ENCODE results near the gene BTBD8. TPM values are rescaled to one million over a fixed set of nuclear protein-coding genes. Genes with fewer than 3 reads are reported as not detected.

The BTBD8 gene
- total RNA-seq, 1 experiment from 2014 or later, result 2.8 TPM

DNA sequence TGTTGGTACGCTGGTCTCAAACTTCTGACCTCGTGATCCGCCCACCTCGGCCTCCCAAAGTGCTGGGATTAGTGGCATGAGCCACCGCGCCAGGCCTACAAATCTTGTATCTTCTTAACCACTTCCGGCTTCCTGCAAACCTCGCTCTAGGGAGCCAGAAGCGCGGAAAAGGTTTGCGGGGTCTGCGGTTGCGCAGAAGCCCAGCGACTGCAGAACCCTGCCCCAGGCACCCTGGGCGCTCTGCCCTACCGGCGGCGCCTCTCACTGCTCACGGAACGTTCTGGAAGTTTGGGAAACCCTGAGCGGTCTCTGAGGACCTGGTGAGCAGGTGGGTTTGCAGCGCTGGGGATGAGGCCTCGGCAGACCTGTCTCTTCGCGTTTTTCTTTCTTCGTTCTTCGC lies 137.6 kb downstream of the BTBD8 start, which contains the start of gene C1orf146:
Gene C1orf146 (plus strand): TSS at position 195 of the 400 bp plus-strand sequence. CDS start 13,506 bp downstream, outside the sequence.
- TF ChIP-seq CEBPB (IDR thresholded peaks at IDR 0.05; ENCODE audit: low read depth), result no peak
- no peak for TF ChIP-seq ZFX (IDR thresholded peaks at IDR 0.05)
- no peak for TF ChIP-seq EZH2phosphoT487 (IDR thresholded peaks at IDR 0.05; ENCODE audit: borderline replicate concordance)
- TF ChIP-seq ELF1 (IDR thresholded peaks at IDR 0.05; ENCODE audit: borderline replicate concordance, low read depth), result no peak
- TF ChIP-seq TCF7L2 (IDR thresholded peaks at IDR 0.05; ENCODE audit: borderline replicate concordance, extremely low read depth, insufficient read depth, insufficient read length), result no peak
- TF ChIP-seq, protein P1, sequence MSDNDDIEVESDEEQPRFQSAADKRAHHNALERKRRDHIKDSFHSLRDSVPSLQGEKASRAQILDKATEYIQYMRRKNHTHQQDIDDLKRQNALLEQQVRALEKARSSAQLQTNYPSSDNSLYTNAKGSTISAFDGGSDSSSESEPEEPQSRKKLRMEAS (IDR thresholded peaks at IDR 0.05), result no peak
- TF ChIP-seq, protein P2, sequence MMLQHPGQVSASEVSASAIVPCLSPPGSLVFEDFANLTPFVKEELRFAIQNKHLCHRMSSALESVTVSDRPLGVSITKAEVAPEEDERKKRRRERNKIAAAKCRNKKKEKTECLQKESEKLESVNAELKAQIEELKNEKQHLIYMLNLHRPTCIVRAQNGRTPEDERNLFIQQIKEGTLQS (IDR thresholded peaks at IDR 0.05), result no peak
- TF ChIP-seq, protein P3, sequence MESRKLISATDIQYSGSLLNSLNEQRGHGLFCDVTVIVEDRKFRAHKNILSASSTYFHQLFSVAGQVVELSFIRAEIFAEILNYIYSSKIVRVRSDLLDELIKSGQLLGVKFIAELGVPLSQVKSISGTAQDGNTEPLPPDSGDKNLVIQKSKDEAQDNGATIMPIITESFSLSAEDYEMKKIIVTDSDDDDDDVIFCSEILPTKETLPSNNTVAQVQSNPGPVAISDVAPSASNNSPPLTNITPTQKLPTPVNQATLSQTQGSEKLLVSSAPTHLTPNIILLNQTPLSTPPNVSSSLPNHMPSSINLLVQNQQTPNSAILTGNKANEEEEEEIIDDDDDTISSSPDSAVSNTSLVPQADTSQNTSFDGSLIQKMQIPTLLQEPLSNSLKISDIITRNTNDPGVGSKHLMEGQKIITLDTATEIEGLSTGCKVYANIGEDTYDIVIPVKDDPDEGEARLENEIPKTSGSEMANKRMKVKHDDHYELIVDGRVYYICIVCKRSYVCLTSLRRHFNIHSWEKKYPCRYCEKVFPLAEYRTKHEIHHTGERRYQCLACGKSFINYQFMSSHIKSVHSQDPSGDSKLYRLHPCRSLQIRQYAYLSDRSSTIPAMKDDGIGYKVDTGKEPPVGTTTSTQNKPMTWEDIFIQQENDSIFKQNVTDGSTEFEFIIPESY (IDR thresholded peaks at IDR 0.05; ENCODE audit: extremely low read depth, insufficient replicate concordance, low read length), result no peak
- no peak for TF ChIP-seq EGR1 (IDR thresholded peaks at IDR 0.05; ENCODE audit: low read depth)
- TF ChIP-seq RAD21 (IDR thresholded peaks at IDR 0.05; ENCODE audit: low read depth), result no peak
- TF ChIP-seq CBX3 (IDR thresholded peaks at IDR 0.05; ENCODE audit: low read depth), result no peak
- TF ChIP-seq, protein P4, sequence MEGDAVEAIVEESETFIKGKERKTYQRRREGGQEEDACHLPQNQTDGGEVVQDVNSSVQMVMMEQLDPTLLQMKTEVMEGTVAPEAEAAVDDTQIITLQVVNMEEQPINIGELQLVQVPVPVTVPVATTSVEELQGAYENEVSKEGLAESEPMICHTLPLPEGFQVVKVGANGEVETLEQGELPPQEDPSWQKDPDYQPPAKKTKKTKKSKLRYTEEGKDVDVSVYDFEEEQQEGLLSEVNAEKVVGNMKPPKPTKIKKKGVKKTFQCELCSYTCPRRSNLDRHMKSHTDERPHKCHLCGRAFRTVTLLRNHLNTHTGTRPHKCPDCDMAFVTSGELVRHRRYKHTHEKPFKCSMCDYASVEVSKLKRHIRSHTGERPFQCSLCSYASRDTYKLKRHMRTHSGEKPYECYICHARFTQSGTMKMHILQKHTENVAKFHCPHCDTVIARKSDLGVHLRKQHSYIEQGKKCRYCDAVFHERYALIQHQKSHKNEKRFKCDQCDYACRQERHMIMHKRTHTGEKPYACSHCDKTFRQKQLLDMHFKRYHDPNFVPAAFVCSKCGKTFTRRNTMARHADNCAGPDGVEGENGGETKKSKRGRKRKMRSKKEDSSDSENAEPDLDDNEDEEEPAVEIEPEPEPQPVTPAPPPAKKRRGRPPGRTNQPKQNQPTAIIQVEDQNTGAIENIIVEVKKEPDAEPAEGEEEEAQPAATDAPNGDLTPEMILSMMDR (IDR thresholded peaks at IDR 0.05 in 2 of 3, conservative IDR thresholded peaks at IDR 0.05 in 1 of 3; ENCODE audit: borderline replicate concordance in 1 of 3, insufficient read depth in 1 of 3, low read depth in 2 of 3, low read length in 2 of 3), result no peak
- H3K9me2 ChIP-seq (ENCODE audit: insufficient read depth), result no peaks in the 10 kb centered on the region
- BruUV-seq (replicated peaks), result no TSS peak
- H2AFZ ChIP-seq (ENCODE audit: low read depth, low read length, poor library complexity, severe bottlenecking), result no peak within 1 kb of the TSS
- intact Hi-C loops (cut with micrococcal nuclease), result no loop called here
- no peak within 1 kb of the TSS for H3K27ac ChIP-seq (ENCODE audit: low read depth, low read length)
- CTCF ChIA-PET, result no interaction called here
- no peak within 1 kb of the TSS for H3K9ac ChIP-seq (ENCODE audit: low read length)
- H3K36me3 ChIP-seq (ENCODE audit: control insufficient read depth in 1 of 2, insufficient read depth in 2 of 2, low read length in 2 of 2), result no peaks in the 10 kb centered on the region
- H3K4me1 ChIP-seq (ENCODE audit: control insufficient read depth in 1 of 2, insufficient read depth in 2 of 2, low read length in 2 of 2), result no peaks in the 10 kb centered on the region
- POLR2A ChIA-PET, result no interaction called here
- H3K79me2 ChIP-seq (ENCODE audit: insufficient read depth, low read length), result no peaks in the 10 kb centered on the region
- ATAC-seq (no peak), DNase-seq (ENCODE audit: low read depth, low spot score) (no peak)
- no peak within 1 kb of the TSS for H3K4me3 ChIP-seq (replicated peaks in 1 of 2; ENCODE audit: low read depth in 1 of 2, low read length in 2 of 2)
- RAD21 ChIA-PET (ENCODE audit: low non-redundant PET in 1 of 2, low total read pairs in 2 of 2, uncharacterized antibody in 2 of 2, unreplicated experiment in 2 of 2), result no interaction called here
- no peaks in the 10 kb centered on the region for H3K27me3 ChIP-seq (ENCODE audit: insufficient read depth, low read length)
- H3K4me2 ChIP-seq (ENCODE audit: low read length), result no peak within 1 kb of the TSS
- no peaks in the 10 kb centered on the region for H4K20me1 ChIP-seq (ENCODE audit: insufficient read depth)
- no peaks in the 10 kb centered on the region for H3K9me3 ChIP-seq (ENCODE audit: control insufficient read depth in 1 of 2, insufficient read depth in 1 of 2, low read depth in 1 of 2, low read length in 2 of 2)

All from HCT116 (cell line).